Tibial artery (tissue), 4 donors: ENCODE results near the gene PLXNB3.

Experiments
- DNase-seq, 2 donors: peaks; one replicate each; pipeline ENCODE4 v3.0.0-alpha.2; 2019
- H3K27ac ChIP-seq, 2 donors: fragments of 200-600 bp; sonication (generic) in 1 of 2; 1 replicate in 1 of 2; 2 replicates in 1 of 2; pipeline ENCODE4 v1.5.1; 2018 to 2019; ENCODE audit warnings: mild to moderate bottlenecking in 1 of 2
- H3K27me3 ChIP-seq, 2 donors: fragments of 200-600 bp; sonication (generic) in 1 of 2; one replicate each; pipeline versions ENCODE4 v1.5.1 to v1.6.0; 2016 to 2019
- H3K36me3 ChIP-seq, 3 donors: fragments of 200-600 bp; sonication (generic) in 2 of 3; one replicate each; pipeline ENCODE4 v1.5.1; 2016 to 2019; ENCODE audit warnings: mild to moderate bottlenecking in 2 of 3
- H3K4me1 ChIP-seq, 4 donors: fragments of 200-600 bp; sonication (generic) in 2 of 4; 1 replicate in 3 of 4; 2 replicates in 1 of 4; pipeline ENCODE4 v1.5.1; 2016 to 2019
- H3K4me3 ChIP-seq, 2 donors: fragments of 200-600 bp; sonication (generic) in 1 of 2; 1 replicate in 1 of 2; 2 replicates in 1 of 2; pipeline ENCODE4 v1.5.1; 2018 to 2019; ENCODE audit warnings: mild to moderate bottlenecking in 2 of 2
- H3K9me3 ChIP-seq, 3 donors: fragments of 200-600 bp; sonication (generic) in 1 of 3; one replicate each; pipeline ENCODE4 v1.5.1; 2016 to 2019
- CTCF ChIP-seq, 2 experiments: fragments of 200-600 bp in 1 of 2; fragments of 450-650 bp in 1 of 2; IDR thresholded peaks; one replicate each; pipeline ENCODE4 v1.5.1; 2017 to 2019; ENCODE audit warnings: antibody characterized with exemption in 2 of 2, mild to moderate bottlenecking in 1 of 2, moderate library complexity in 1 of 2
- intact Hi-C: fragments of 100-400 bp; cut with DNase I; formaldehyde crosslinking; loops from one replicate; pipeline ENCODE4 v1.15.0; 2023; ENCODE audit warnings: low total_unique reads

Gene PLXNB3

DNA sequence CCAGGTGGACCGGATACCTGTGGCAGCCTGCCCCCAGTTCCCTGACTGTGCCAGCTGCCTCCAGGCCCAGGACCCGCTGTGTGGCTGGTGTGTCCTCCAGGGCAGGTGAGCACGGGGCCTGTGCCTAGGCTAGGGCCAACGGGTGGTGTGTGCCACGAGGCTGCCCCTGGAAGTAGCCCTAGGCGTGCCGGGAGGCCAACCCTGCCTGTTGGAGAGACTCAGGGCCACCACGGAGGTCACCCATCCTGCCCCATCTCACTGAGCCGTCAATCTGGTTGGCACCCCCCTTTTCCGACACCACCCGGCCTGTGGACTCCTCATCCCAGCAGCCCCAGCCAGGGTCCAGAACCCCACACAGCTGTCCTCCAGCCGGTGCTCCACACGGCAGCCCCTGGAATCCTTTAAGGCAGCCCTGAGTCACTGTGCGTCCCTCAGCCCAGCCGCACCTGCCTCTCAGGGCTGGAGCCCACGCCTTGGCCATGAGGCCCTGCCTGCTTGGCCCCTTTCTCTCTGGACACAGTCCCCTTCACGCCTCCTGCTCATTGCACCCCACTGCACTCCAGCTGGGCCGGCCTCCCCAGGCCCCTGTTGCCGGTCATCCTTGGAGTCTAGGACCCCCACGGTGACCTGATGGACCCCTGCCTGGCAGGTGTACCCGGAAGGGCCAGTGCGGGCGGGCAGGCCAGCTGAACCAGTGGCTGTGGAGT lies 5.3 kb downstream of the PLXNB3 start:
- no peak overlapping the region for H3K4me3 ChIP-seq
- peaks cover 0 to 20% (median 4%) of the 10 kb centered on the region in 4 donors for H3K4me1 ChIP-seq
- intact Hi-C loops: loop anchor here (5.0 kb wide), 1 partner anchor 183 kb away; no protein-coding TSS in a partner anchor
- H3K27ac ChIP-seq: no peak overlapping the region
- DNase-seq: no peak
- H3K9me3 ChIP-seq: no peaks in the 10 kb centered on the region
- peaks cover 0 to 50% (median 0%) of the 10 kb centered on the region in 3 donors for H3K36me3 ChIP-seq
- H3K27me3 ChIP-seq: no peaks in the 10 kb centered on the region
- TF ChIP-seq CTCF (IDR thresholded peaks at IDR 0.05): no peak

DNA sequence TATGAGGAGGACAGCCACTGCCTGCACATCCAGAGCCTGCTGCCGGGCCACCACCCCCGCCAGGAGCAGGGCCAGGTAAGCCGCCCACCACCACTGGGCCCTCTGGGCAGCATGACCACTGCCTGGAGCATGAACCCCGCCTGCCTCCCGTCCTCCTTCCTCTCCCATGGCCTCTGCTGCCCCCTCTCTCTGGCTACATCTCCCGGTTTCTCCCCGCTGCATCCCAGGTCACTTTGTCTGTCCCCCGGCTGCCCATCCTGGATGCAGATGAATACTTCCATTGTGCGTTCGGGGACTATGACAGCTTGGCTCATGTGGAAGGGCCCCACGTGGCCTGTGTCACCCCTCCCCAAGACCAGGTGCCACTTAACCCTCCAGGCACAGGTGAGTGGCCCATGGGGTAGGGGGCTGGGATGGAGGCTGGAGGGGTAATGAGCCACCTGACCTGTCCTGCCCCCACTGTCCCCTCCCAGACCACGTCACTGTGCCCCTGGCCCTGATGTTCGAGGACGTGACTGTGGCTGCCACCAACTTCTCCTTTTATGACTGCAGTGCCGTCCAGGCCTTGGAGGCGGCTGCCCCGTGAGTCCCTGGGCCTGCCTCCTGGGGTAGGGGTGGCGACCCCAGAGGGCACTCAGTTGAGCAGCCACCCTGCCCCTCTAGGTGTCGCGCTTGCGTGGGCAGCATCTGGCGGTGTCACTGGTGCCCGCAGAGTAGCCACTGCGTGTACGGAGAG lies 6.0 kb downstream of the PLXNB3 start:
- TF ChIP-seq CTCF (IDR thresholded peaks at IDR 0.05): no peak
- Histone ChIP-seq H3K27ac (no peak overlapping the region), H3K27me3 (no peaks in the 10 kb centered on the region), H3K4me3 (no peak overlapping the region), H3K36me3 (peaks cover 0 to 56% (median 0%) of the 10 kb centered on the region in 3 donors), H3K4me1 (peaks cover 0 to 12% (median under 1%) of the 10 kb centered on the region in 4 donors), H3K9me3 (no peaks in the 10 kb centered on the region)
- intact Hi-C loops: loop anchor here (5.0 kb wide), 1 partner anchor 182 kb away; no protein-coding TSS in a partner anchor
- DNase-seq: no peak

- Histone ChIP-seq H3K4me3 (no peak overlapping the region), H3K36me3 (peaks cover 0 to 62% (median 0%) of the 10 kb centered on the region in 3 donors), H3K27me3 (no peaks in the 10 kb centered on the region), H3K9me3 (no peaks in the 10 kb centered on the region), H3K27ac (no peak overlapping the region), H3K4me1 (peaks cover 0 to 5% (median 0%) of the 10 kb centered on the region in 4 donors)
- no peak for DNase-seq
- TF ChIP-seq CTCF (IDR thresholded peaks at IDR 0.05): no peak
- intact Hi-C loops: no loop called here
Observed at GRCh38 chrX:153770601-153771414, 6.8 kb downstream of the PLXNB3 start.

GRCh38 chrX:153771415-153772315 lies 7.6 kb downstream of the PLXNB3 start:
- no peak for DNase-seq
- intact Hi-C loops: no loop called here
- no peak overlapping the region for H3K4me3 ChIP-seq
- H3K36me3 ChIP-seq: peaks cover 0 to 65% (median 0%) of the 10 kb centered on the region in 3 donors
- H3K9me3 ChIP-seq: no peaks in the 10 kb centered on the region
- TF ChIP-seq CTCF (IDR thresholded peaks at IDR 0.05): no peak
- H3K27ac ChIP-seq: no peak overlapping the region
- no peaks in the 10 kb centered on the region for H3K27me3 ChIP-seq
- H3K4me1 ChIP-seq: no peaks in the 10 kb centered on the region
